ENCODE measurements around the gene TEX29. TPM values are rescaled to one million over a fixed set of nuclear protein-coding genes. Genes with fewer than 3 reads are reported as not detected.

The TEX29 gene
- total RNA-seq, 1 experiment from 2014 or later = 0.45 TPM

DNA sequence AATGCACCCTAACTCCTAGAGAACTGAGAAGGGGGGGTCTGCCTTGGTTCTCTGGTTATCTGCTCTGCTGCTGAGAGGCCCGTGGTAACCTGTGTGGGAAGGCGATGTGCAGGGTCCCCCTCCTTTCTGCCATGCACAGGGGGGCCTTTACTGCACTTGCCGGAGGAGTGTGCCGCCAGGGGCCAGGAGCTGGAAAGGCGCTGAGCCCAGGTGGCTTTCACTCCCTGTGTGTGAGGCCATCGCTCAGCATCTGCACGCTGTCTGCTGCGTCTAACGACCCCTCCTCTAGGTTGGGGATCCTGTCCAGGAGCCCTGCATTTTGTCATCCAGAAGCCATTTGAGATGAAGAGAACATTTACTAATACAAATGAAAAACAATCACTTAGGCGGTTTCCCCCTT, 37.0 kb upstream of the TEX29 start:
- POLR2A ChIA-PET (ENCODE audit: low non-redundant PET) = no interaction called here
- intact Hi-C loops (cut with micrococcal nuclease; ENCODE audit: unreplicated experiment) = no loop called here
- TF ChIP-seq EZH2 (IDR thresholded peaks at IDR 0.05; ENCODE audit: borderline replicate concordance, low read depth, low read length, poor library complexity, severe bottlenecking) (no peak), CTCF (conservative IDR thresholded peaks at IDR 0.05; ENCODE audit: low read depth, low read length) (no peak)
- no peak overlapping the region for H3K4me3 ChIP-seq (ENCODE audit: low read depth, low read length, poor library complexity, severe bottlenecking)
- no peaks in the 10 kb centered on the region for H3K4me1 ChIP-seq (ENCODE audit: insufficient read depth, low read length, poor library complexity, severe bottlenecking)
- no peak for DNase-seq (ENCODE audit: low spot score)
- CTCF ChIA-PET = no interaction called here
- H3K9me3 ChIP-seq (ENCODE audit: low read depth, low read length, poor library complexity, severe bottlenecking) = no peaks in the 10 kb centered on the region
- no peak overlapping the region for H3K27ac ChIP-seq (ENCODE audit: low read depth, low read length, poor library complexity, severe bottlenecking)
- no peaks in the 10 kb centered on the region for H3K27me3 ChIP-seq (replicated peaks; ENCODE audit: insufficient read depth, low read depth, low read length, poor library complexity)
- BruUV-seq (replicated peaks) = no TSS peak
- H3K36me3 ChIP-seq (ENCODE audit: insufficient read depth, low read length, poor library complexity, severe bottlenecking) = peaks cover 18% of the 10 kb centered on the region

- no peak overlapping the region for H3K4me3 ChIP-seq (ENCODE audit: low read depth, low read length, poor library complexity, severe bottlenecking)
- no peak for DNase-seq (ENCODE audit: low spot score)
- no TSS peak for BruUV-seq (replicated peaks)
- H3K27me3 ChIP-seq (replicated peaks; ENCODE audit: insufficient read depth, low read depth, low read length, poor library complexity) = no peaks in the 10 kb centered on the region
- intact Hi-C loops (cut with micrococcal nuclease; ENCODE audit: unreplicated experiment) = no loop called here
- ChIA-PET POLR2A (ENCODE audit: low non-redundant PET) (no interaction called here), CTCF (no interaction called here)
- no peaks in the 10 kb centered on the region for H3K4me1 ChIP-seq (ENCODE audit: insufficient read depth, low read length, poor library complexity, severe bottlenecking)
- H3K27ac ChIP-seq (ENCODE audit: low read depth, low read length, poor library complexity, severe bottlenecking) = no peak overlapping the region
- H3K9me3 ChIP-seq (ENCODE audit: low read depth, low read length, poor library complexity, severe bottlenecking) = no peaks in the 10 kb centered on the region
- TF ChIP-seq EZH2 (IDR thresholded peaks at IDR 0.05; ENCODE audit: borderline replicate concordance, low read depth, low read length, poor library complexity, severe bottlenecking) = no peak
- no peak for TF ChIP-seq CTCF (conservative IDR thresholded peaks at IDR 0.05; ENCODE audit: low read depth, low read length)
- peaks cover 18% of the 10 kb centered on the region for H3K36me3 ChIP-seq (ENCODE audit: insufficient read depth, low read length, poor library complexity, severe bottlenecking)
Observed at GRCh38 chr13:111283991-111284390, 36.5 kb upstream of the TEX29 start.

DNA sequence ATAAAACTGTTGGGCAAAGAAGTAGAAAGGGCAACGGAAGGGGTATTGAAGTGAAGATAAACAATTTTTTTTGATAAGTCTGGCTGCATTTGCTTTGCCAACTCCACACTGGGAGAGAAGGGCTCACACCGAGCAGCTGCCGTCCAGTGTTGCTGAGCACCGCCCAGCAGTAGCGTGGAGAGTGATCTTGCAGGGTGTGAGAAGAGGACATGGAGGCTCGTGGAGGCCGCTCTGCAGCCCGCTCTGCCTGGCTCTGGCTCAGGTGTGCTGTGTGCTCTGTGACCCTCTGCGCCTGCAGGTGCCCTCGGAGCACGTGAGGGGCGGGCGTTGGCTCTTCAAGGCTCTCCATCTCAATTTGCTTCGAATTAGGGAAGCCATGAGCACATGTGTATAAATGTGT, 35.9 kb upstream of the TEX29 start:
- CTCF ChIA-PET = no interaction called here
- intact Hi-C loops (cut with micrococcal nuclease; ENCODE audit: unreplicated experiment) = no loop called here
- Histone ChIP-seq H3K36me3 (ENCODE audit: insufficient read depth, low read length, poor library complexity, severe bottlenecking) (peaks cover 18% of the 10 kb centered on the region), H3K27ac (ENCODE audit: low read depth, low read length, poor library complexity, severe bottlenecking) (no peak overlapping the region), H3K4me1 (ENCODE audit: insufficient read depth, low read length, poor library complexity, severe bottlenecking) (no peaks in the 10 kb centered on the region), H3K9me3 (ENCODE audit: low read depth, low read length, poor library complexity, severe bottlenecking) (no peaks in the 10 kb centered on the region), H3K27me3 (replicated peaks; ENCODE audit: insufficient read depth, low read depth, low read length, poor library complexity) (no peaks in the 10 kb centered on the region), H3K4me3 (ENCODE audit: low read depth, low read length, poor library complexity, severe bottlenecking) (no peak overlapping the region)
- no TSS peak for BruUV-seq (replicated peaks)
- POLR2A ChIA-PET (ENCODE audit: low non-redundant PET) = no interaction called here
- TF ChIP-seq CTCF (conservative IDR thresholded peaks at IDR 0.05; ENCODE audit: low read depth, low read length) (no peak), EZH2 (IDR thresholded peaks at IDR 0.05; ENCODE audit: borderline replicate concordance, low read depth, low read length, poor library complexity, severe bottlenecking) (no peak)
- no peak for DNase-seq (ENCODE audit: low spot score)
